Duodenal mucosa (tissue), 2 donors: ENCODE results near the gene ULK4.

Experiments
- H3K27ac ChIP-seq: one replicate; pipeline ENCODE4 v1.7.0; 2013; ENCODE audit warnings: low read depth, low read length
- H3K27me3 ChIP-seq, 2 donors: one replicate each; pipeline ENCODE4 v1.7.0; 2013; ENCODE audit warnings: low read length in 2 of 2, control low read depth in 1 of 2; ENCODE audit not compliant: insufficient read depth in 2 of 2, control insufficient read depth in 1 of 2
- H3K36me3 ChIP-seq, 2 donors: one replicate each; pipeline ENCODE4 v1.7.0; 2013; ENCODE audit warnings: low read length in 2 of 2, control low read depth in 1 of 2; ENCODE audit not compliant: insufficient read depth in 2 of 2, control insufficient read depth in 1 of 2
- H3K4me1 ChIP-seq, 2 donors: one replicate each; pipeline ENCODE4 v1.7.0; 2013; ENCODE audit warnings: low read length in 2 of 2, control low read depth in 1 of 2; ENCODE audit not compliant: insufficient read depth in 2 of 2, control insufficient read depth in 1 of 2
- H3K4me3 ChIP-seq, 2 donors: one replicate each; pipeline ENCODE4 v1.7.0; 2013; ENCODE audit warnings: low read length in 2 of 2, low read depth in 1 of 2
- H3K9ac ChIP-seq, 2 donors: one replicate each; pipeline ENCODE4 v1.7.0; 2013; ENCODE audit warnings: low read length in 2 of 2, low read depth in 1 of 2
- H3K9me3 ChIP-seq, 2 donors: one replicate each; pipeline ENCODE4 v1.7.0; 2013; ENCODE audit warnings: low read length in 2 of 2, control low read depth in 1 of 2; ENCODE audit not compliant: control insufficient read depth in 1 of 2

ULK4 gene

DNA sequence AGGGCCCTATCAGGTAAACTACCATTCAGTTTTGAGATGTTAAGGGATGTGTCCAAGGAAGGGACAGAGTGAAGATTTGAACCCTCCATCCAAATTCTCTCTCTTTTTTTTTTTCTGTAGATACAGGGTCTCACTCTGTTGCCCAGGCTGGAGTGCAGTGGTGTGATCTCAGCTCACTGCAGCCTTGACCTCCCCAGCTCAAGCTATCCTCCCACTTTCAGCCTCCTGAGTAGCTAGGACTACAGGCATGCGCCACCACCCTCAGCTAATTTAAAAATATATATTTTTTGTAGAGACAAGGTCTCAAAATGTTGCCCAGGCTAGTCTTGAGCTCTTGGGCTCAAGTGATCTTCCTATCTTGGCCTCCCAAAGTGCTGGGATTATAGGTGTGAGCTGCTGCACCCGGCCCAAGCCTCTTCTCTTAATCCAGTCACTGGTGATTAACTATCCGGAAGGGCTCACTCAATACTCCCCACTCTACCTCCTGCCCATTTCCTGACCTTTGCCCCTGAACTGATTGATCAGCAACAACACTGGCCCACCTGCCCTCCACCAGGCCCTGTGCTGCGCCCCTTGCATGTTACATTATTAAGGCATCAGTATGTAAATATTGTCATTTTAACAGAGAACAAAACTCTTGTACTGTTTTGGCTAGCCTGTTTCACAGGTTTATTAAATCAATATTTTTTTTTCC lies 597.9 kb downstream of the ULK4 start:
- no peak overlapping the region for H3K4me3 ChIP-seq
- no peaks in the 10 kb centered on the region for H3K36me3 ChIP-seq
- no peaks in the 10 kb centered on the region for H3K9me3 ChIP-seq
- H3K4me1 ChIP-seq = no peaks in the 10 kb centered on the region
- H3K9ac ChIP-seq = no peak overlapping the region
- no peak overlapping the region for H3K27ac ChIP-seq
- H3K27me3 ChIP-seq = no peaks in the 10 kb centered on the region

- Histone ChIP-seq H3K27ac (no peak overlapping the region), H3K27me3 (no peaks in the 10 kb centered on the region), H3K9me3 (no peaks in the 10 kb centered on the region)
Measured at GRCh38 chr3:41362638-41363559, 599.0 kb downstream of the ULK4 start.

GRCh38 chr3:41357271-41357670 lies 604.6 kb downstream of the ULK4 start:
- no peaks in the 10 kb centered on the region for H3K4me1 ChIP-seq
- no peak overlapping the region for H3K9ac ChIP-seq
- no peaks in the 10 kb centered on the region for H3K9me3 ChIP-seq
- H3K36me3 ChIP-seq = no peaks in the 10 kb centered on the region
- no peak overlapping the region for H3K27ac ChIP-seq
- no peak overlapping the region for H3K4me3 ChIP-seq
- H3K27me3 ChIP-seq = no peaks in the 10 kb centered on the region

More at GRCh38 chr3:41362638-41363559, 599.0 kb downstream of the ULK4 start:
- Histone ChIP-seq H3K9ac (no peak overlapping the region), H3K4me1 (no peaks in the 10 kb centered on the region), H3K4me3 (no peak overlapping the region), H3K36me3 (no peaks in the 10 kb centered on the region)

GRCh38 chr3:41356775-41357174 lies 605.1 kb downstream of the ULK4 start:
- H3K9me3 ChIP-seq = no peaks in the 10 kb centered on the region

GRCh38 chr3:41352510-41352909 lies 609.4 kb downstream of the ULK4 start:
- Histone ChIP-seq H3K4me3 (no peak overlapping the region), H3K27me3 (no peaks in the 10 kb centered on the region), H3K4me1 (no peaks in the 10 kb centered on the region), H3K9me3 (no peaks in the 10 kb centered on the region), H3K9ac (no peak overlapping the region), H3K36me3 (no peaks in the 10 kb centered on the region), H3K27ac (no peak overlapping the region)

More at GRCh38 chr3:41356775-41357174, 605.1 kb downstream of the ULK4 start:
- Histone ChIP-seq H3K9ac (no peak overlapping the region), H3K27me3 (no peaks in the 10 kb centered on the region), H3K4me3 (no peak overlapping the region), H3K27ac (no peak overlapping the region), H3K36me3 (no peaks in the 10 kb centered on the region), H3K4me1 (no peaks in the 10 kb centered on the region)

GRCh38 chr3:41350441-41350840 lies 611.5 kb downstream of the ULK4 start:
- Histone ChIP-seq H3K9me3 (no peaks in the 10 kb centered on the region), H3K9ac (no peak overlapping the region), H3K27me3 (no peaks in the 10 kb centered on the region), H3K27ac (no peak overlapping the region), H3K4me1 (no peaks in the 10 kb centered on the region), H3K36me3 (no peaks in the 10 kb centered on the region), H3K4me3 (no peak overlapping the region)

GRCh38 chr3:41348401-41348800 lies 613.5 kb downstream of the ULK4 start:
- H3K36me3 ChIP-seq = no peaks in the 10 kb centered on the region
- H3K27me3 ChIP-seq = no peaks in the 10 kb centered on the region
- H3K4me3 ChIP-seq = no peak overlapping the region

DNA sequence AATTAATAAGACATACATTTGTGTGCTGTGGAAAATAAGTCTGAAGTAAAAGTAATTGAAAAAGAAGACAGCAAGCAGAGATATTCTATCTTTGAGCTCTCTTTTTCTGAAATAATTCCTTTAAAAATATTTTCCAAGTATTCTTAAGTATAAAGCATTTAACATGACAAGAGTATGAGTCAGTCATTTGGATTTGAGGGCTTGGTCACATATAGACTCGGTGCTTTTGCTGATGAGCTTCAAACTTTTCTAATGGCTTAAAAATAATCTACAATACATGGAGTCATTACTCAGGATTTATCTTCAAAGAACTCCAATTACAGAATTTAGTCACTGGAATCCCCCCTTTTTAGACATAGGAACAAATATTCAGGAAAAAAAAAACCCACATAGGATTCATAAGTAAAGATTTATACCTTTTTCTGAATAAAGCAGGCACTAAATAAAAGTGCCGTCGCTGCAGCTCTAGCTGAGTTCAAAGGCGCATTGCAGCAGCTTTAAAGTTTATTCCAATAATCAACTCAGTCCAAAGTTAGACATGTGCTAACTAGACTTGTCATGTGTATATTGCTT lies 615.1 kb downstream of the ULK4 start:
- Histone ChIP-seq H3K9ac (no peak overlapping the region), H3K36me3 (no peaks in the 10 kb centered on the region), H3K4me1 (no peaks in the 10 kb centered on the region), H3K27me3 (no peaks in the 10 kb centered on the region), H3K9me3 (no peaks in the 10 kb centered on the region), H3K4me3 (no peak overlapping the region), H3K27ac (no peak overlapping the region)

More at GRCh38 chr3:41348401-41348800, 613.5 kb downstream of the ULK4 start:
- no peak overlapping the region for H3K27ac ChIP-seq
- H3K9me3 ChIP-seq = no peaks in the 10 kb centered on the region
- H3K9ac ChIP-seq = no peak overlapping the region
- H3K4me1 ChIP-seq = no peaks in the 10 kb centered on the region

DNA sequence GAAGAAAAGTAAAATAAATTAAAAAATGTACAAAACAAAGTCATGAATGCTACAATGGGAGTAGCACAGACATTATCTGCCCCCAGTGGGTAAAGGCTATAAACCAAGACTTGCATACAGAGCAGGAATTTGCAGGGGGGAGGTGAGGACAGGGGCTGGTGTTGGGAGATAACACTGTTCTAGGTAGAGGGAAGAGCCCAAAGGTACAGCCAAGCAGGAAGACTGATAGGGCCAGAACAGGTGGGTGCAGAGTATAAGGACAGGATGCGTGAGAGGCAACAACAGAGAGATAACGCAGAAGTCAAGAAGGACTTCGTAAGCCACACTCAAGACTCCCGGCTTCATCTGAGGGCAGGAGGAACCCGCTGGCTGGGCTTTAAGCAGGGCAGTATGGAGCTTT lies 616.1 kb downstream of the ULK4 start:
- no peak overlapping the region for H3K27ac ChIP-seq
- H3K9ac ChIP-seq = no peak overlapping the region
- H3K36me3 ChIP-seq = no peaks in the 10 kb centered on the region
- no peaks in the 10 kb centered on the region for H3K4me1 ChIP-seq
- no peak overlapping the region for H3K4me3 ChIP-seq
- H3K27me3 ChIP-seq = no peaks in the 10 kb centered on the region
- no peaks in the 10 kb centered on the region for H3K9me3 ChIP-seq

DNA sequence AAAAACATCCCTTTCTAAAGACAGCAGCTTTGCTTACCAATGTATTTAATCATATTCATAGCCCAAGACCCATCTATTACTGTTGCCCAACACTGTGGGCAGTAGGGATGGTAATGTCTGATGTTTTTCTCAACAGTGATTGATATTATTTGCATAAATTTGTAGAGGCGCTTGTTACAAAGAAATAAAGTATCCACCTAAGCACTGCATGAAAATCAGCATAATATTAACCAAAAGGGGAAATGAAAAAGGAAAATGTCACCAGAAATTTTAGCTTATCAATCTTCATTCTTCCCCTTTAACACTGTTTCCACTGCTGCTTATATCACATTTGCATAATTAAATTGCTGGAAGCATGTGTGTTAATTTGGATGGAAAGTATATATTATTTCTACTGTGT lies 622.1 kb downstream of the ULK4 start:
- Histone ChIP-seq H3K27me3 (no peaks in the 10 kb centered on the region), H3K4me3 (no peak overlapping the region)

More for the DNA sequence above, 622.1 kb downstream of the ULK4 start:
- Histone ChIP-seq H3K36me3 (no peaks in the 10 kb centered on the region), H3K9me3 (no peaks in the 10 kb centered on the region), H3K9ac (no peak overlapping the region), H3K4me1 (no peaks in the 10 kb centered on the region), H3K27ac (no peak overlapping the region)
